ENCODE measurements around the gene ABO. TPM values are rescaled to one million over a fixed set of nuclear protein-coding genes. Genes with fewer than 3 reads are reported as not detected.

Gene ABO
- total and polyA plus RNA-seq, 8 donors = 2.6 to 7.9 (median 5.0) TPM

DNA sequence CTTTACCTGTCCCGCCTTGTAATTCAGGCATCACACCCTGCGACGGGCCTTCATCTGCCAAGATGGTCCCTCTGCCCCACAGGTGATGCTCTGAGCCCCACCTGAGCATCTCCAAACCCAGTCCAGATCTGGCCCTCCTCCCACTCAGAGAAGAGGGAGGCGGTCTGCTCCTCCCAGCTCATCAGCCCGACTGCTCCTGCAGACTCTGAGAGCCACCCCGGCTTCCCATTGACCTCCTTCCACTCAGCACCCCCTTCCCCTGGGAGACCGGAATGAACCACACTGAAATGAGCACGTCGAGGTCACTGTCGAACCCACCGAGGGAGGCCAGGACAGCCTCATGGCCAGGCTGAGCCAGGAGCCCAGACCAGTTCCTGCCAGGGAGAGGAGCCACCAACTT is 12.8 kb downstream of the ABO start:
- Histone ChIP-seq H3K27me3 (no peaks in the 10 kb centered on the region), H3K9me3 (no peaks in the 10 kb centered on the region), H3K27ac (no peak overlapping the region), H3K4me1 (no peaks in the 10 kb centered on the region), H3K36me3 (no peaks in the 10 kb centered on the region), H3K4me3 (no peak overlapping the region)
- TF ChIP-seq, protein P1, sequence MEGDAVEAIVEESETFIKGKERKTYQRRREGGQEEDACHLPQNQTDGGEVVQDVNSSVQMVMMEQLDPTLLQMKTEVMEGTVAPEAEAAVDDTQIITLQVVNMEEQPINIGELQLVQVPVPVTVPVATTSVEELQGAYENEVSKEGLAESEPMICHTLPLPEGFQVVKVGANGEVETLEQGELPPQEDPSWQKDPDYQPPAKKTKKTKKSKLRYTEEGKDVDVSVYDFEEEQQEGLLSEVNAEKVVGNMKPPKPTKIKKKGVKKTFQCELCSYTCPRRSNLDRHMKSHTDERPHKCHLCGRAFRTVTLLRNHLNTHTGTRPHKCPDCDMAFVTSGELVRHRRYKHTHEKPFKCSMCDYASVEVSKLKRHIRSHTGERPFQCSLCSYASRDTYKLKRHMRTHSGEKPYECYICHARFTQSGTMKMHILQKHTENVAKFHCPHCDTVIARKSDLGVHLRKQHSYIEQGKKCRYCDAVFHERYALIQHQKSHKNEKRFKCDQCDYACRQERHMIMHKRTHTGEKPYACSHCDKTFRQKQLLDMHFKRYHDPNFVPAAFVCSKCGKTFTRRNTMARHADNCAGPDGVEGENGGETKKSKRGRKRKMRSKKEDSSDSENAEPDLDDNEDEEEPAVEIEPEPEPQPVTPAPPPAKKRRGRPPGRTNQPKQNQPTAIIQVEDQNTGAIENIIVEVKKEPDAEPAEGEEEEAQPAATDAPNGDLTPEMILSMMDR (IDR thresholded peaks at IDR 0.05) = no peak
- intact Hi-C loops (cut with DNase I) = no loop called here
- ATAC-seq = no peak
- DNase-seq = no peak

GRCh38 chr9:133261753-133262120 is 13.3 kb downstream of the ABO start:
- Histone ChIP-seq H3K4me3 (no peak overlapping the region), H3K9me3 (no peaks in the 10 kb centered on the region), H3K4me1 (no peaks in the 10 kb centered on the region), H3K27ac (no peak overlapping the region), H3K36me3 (no peaks in the 10 kb centered on the region), H3K27me3 (no peaks in the 10 kb centered on the region)
- TF ChIP-seq, protein P1 (IDR thresholded peaks at IDR 0.05) = no peak
- intact Hi-C loops (cut with DNase I) = no loop called here
- no peak for DNase-seq
- ATAC-seq = no peak

DNA sequence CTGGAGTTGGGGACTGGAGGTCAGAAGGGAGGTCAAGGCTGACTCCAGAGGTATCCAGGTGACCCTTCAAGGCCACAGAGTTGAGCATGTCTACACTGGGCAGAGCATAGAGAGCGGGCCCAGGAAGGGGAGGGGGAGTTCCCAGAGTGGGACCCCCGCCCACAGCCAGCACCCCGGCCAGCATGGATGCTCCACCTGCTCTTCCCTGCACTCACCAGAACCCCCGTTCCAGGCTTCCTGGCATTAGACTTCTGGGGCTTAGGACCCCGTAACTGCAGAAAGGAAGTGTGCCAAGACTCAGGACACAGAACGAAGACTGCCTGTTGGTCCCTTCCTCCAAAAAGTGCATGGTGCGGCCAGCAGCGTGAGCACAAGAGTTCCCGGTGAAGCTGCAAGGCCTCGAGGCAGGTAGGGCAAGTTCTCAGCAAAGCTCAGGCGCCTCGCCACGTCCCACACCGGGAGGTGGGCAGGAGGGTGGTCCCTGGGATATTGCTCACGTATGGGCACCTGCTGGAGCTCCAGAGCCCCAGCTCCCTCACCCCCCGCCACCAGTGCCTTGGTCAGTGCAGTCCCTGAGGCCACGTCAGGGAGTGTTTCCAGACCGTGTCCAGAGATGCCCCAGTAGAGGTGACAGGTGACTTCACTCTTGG is 13.8 kb downstream of the ABO start:
- H3K4me1 ChIP-seq = no peaks in the 10 kb centered on the region
- H3K27me3 ChIP-seq = no peaks in the 10 kb centered on the region
- DNase-seq (no peak), ATAC-seq (no peak)
- no peak overlapping the region for H3K4me3 ChIP-seq
- no peaks in the 10 kb centered on the region for H3K36me3 ChIP-seq
- intact Hi-C loops (cut with DNase I) = no loop called here
- no peak overlapping the region for H3K27ac ChIP-seq
- no peaks in the 10 kb centered on the region for H3K9me3 ChIP-seq
- TF ChIP-seq, protein P1 (IDR thresholded peaks at IDR 0.05) = no peak

DNA sequence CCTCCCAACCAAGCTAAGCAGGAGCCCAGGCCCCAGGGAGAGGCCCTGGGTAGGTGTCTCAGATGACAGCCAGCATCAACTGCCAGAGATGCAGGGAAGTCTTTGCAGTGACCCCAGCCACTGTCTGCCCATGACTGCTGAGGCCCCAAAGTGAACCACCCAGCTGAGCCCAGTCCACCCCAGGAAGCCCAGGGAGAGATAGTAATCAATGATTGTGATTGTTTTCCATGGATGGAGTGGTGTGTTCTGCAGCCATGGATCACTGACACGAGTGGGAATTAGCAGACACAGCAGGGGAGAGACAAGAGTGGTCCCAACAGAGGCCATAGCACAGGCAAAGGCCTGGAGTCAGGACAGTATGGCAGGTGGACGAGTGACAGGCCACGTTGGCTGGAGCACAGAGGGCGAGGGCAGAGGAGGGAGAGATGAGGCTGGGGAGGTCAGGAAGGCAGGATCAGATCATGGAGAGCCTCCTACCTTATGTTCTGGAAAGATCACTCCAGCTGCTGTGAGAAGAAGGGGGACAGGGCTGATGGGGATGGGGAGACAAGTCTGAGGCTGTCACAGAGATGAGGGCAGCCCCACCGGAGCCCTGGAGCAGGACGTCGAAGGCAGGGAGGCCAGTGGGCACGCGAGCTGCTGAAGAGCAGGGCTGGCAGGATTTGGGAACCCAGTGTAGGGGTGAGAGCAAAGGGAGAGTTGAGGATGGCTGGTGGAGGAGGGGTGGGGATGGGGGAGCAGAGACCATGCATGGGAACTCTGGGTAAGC is 14.5 kb downstream of the ABO start:
- intact Hi-C loops (cut with DNase I) = no loop called here
- Histone ChIP-seq H3K27me3 (no peaks in the 10 kb centered on the region), H3K9me3 (no peaks in the 10 kb centered on the region), H3K4me1 (no peaks in the 10 kb centered on the region), H3K36me3 (no peaks in the 10 kb centered on the region), H3K4me3 (no peak overlapping the region), H3K27ac (no peak overlapping the region)
- DNase-seq (no peak), ATAC-seq (no peak)
- TF ChIP-seq, protein P1 (IDR thresholded peaks at IDR 0.05) = no peak
